ENCODE measurements around the gene ACP4.
"Not testable (repeated sequence)": the region's sequence is repeated elsewhere in the genome, so short reads cannot be mapped to it uniquely, and the experiment has no call there.

Gene ACP4

DNA sequence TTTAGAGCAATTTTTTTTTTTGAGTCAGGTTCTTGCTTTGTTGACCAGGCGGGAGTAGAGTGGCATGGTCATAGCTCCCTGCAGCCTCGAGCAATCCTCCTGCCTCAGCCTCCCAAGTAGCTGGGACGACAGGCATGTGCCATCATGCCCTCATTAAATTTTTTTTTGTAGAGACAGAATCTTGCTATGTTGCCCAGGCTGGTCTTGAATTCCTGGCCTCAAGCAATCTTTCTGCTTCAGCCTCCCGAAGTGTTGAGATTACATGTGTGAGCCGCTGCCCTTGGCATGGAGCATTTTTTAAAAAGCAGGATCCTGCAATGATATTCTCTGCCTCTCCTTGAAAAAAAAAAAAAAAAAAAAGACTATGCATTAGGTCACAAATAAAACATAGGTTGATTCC is 14.1 kb upstream of the ACP4 start:
- DNase-seq (ENCODE audit: low read depth) = no peak

DNA sequence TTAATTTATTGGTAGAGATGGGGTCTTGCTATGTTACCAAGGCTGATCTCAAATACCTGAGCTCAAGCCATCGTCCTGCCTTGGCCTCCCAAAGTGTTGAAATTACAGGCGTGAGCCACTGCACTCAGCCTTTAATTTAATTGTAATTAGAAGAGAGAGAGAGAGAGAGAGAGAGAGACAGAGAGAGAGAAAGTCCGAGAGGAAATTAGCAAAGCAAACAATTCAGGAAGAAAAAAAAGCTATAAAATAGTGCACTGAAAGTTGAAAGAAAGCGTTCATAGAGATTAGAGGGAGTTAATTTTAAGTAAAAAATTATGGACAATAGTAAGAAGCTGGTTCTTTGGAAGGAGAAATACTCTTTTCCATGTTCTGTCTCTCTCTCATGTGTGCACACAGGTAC is 13.0 kb upstream of the ACP4 start:
- DNase-seq (ENCODE audit: low read depth) = no peak

DNA sequence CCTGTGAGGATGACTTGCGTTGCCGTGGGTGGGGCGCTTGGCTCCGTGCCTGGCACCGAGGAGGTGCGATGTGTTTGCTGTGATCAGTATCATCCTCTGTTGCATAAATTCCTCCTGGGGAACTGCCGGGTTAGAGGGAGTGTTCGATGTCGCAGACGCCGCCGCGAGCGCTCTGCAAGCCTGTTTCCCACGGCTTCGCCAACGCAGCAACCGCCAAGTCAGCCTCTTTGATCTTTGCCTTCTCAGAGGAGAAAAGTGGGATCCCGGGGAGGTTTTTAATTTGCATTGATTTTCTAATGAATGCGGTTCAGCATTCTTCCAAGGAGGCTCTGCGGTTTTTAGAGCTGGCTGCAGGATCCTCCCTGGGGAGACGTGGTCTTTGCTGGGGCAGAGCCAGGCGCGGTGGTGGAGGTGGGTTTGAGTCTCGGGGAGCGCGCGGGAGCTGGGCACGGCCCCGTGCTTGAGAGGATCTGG is 12.3 kb upstream of the ACP4 start:
- no peak for DNase-seq (ENCODE audit: low read depth)

DNA sequence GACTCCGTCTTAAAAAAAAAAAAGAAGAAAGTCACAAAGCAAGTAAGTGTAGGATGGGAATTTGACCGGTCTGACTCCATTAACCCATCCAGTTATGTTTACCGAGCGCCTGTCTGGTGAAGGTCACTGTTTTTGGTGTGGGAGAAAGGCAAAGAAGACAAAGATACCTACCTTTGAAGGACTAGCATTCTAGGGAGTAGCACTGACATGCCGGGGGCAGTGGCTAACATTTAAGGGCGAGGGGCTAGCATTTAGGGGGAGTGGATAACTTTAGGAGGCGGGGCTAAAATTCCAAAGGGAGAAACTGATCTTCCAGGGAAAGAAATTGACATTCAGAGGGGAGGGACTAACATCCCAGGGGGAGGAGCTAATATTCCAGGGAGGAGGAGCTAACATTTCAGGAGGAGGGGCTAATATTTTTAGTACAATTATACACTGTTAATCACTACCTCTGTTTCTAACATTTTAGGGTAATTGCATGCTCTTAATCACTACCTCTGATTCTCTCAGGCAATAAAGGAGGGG is 11.2 kb upstream of the ACP4 start:
- no peak for DNase-seq (ENCODE audit: low read depth)

DNA sequence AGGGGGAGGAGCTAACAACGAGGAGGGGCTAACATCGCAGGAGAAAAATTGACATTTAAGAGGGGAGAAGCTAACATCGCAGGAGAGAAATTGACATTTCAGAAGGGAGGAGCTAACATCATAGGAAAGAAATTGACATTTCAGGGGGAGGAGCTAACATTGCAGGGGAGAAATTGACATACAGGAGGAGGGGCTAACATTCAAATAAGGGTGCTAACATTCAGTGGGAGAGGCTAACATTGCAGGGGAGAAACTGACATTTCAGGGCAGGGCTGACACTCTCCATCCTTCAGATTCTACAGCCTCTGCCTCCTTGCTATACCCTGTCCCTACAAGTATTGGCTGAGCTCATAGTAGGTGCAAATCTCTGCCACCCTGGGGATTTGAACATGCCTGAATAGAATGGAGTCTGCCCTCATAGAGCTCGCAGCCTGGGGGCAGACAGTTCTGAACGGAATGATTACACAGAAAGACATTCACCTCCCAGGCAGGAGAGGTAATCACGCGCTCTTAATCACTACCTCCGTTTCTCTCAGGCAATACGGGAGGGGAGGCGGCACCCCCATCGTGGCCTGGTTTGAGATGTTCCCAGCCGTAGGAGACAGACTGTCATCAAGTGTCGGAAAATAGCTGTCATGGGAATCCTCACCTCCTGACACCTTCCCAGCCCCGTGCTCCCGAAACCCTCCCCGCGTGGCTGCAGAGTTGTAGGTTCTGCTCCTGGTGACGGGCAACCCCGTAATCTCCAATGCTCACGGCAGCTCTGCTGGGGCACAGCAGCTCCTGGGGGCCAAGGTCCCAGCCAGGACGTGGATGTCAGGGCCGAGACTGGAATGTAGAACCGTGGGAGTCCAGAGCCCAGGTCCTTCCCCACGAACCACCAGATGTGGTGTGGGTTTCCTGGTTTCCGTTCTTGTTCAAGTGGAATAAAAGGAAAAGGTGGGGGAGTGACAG is 10.4 kb upstream of the ACP4 start:
- DNase-seq (ENCODE audit: low read depth) = no peak

DNA sequence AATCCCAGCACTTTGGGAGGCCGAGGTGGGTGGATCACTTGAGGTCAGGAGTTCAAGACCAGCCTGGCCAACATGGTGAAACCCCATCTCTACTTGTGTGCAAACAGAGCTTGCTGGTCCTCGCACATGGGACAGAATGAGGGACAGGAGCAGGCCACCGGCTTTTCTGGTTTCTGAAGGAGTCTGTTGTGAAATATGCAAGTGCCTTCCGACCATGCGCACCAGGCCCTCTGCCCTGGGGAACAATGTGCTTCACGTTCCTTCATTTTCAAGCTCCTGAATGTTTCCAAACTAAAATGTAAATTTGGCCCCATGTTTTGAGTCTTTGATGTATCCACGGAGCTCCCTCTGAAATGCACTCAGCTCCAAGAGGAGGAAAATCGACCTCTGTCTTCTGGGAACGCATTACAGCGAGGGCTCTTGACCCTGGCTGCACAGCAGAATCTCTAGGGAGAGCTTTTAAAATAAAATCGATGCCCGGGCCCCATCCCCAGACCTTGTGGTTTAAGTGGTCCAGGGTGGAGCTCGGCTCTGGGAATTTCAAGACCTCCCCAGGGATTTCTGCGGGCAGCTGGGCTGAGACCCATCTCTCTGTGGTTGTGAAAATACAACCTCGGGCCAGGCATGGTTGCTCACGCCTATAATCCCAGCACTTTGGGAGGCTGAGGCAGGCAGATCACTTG is 9.3 kb upstream of the ACP4 start:
- no peak for DNase-seq (ENCODE audit: low read depth)

DNA sequence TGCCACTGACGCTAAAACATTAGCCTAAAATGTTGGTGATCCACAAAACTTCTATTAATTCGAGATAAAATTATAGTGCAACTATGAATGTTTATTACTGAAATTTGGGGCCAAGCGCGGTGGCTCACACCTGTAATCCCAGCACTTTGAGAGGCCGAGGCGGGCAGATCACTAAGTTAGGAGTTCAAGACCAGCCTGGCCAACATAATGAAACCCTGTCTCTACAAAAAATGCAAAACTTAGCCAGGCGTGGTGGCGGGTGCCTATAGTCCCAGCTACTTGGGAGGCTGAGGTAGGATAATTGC is 6.4 kb upstream of the ACP4 start:
- not testable (repeated sequence) for DNase-seq (ENCODE audit: low read depth)

DNA sequence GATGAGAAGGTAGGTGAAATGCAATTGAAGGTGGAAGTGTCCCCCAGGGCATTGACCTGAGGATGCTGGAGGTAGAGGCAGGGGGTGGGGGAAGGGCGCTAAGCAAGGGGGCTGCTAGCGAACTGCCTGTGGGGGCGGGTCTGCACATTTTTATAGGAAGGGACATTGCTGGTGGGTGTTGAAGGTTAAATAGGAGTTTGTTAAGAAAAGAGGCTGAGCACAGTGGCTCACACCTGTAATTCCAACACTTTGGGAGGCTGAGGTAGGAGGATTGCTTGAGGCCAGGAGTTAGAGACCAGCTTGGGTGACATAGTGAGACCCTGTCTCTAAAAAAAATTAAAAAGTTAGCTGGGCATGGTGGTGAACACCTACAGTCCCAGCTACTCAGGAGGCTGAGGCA is 5.5 kb upstream of the ACP4 start:
- no peak for DNase-seq (ENCODE audit: low read depth)

DNA sequence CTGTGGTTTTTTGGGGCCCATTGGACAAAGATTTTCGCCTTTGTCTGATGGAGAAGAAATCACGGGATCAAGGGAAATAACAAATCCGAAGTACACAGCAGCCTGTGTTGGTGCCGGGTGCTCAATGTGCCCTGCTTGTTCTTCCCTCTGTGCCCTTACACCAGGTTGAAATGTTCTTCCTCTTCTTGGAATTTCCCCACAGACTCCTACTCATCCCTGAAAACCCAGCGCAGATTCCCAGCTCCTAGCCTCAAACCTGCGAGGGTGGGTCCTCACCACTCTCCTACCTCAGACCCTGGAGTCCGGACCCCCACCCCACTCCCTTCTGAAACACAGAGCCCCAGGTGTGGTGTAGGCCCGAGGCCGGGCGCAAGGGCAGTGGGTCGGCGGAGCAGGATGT is 4.9 kb upstream of the ACP4 start:
- DNase-seq (ENCODE audit: low read depth) = no peak

DNA sequence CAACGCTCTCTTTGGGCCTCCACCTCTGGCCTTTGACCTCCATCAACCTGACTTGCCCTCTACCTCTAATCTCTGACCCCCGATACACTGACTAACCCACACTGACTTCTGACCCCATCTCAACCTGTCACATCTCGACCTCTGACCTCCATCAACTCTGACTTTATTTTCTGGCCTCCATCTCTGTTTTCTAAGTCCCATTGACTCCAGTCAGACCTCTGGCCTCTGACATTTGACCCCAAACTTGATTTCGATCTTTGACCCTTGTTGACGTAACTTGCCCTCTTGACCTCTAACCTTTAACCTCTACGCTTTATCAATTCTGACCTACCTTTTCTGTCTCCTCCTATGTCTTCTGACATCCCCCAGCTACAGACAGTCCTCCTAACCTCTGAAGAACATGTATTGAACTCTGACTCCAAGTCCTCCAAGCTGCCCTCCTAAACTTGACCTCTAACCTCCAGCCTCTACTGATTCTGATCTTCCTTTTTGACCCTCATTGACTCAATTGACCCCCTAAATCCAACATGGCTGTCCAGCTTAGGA is 780 bp downstream of the ACP4 start:
- no peak for DNase-seq (ENCODE audit: low read depth)

DNA sequence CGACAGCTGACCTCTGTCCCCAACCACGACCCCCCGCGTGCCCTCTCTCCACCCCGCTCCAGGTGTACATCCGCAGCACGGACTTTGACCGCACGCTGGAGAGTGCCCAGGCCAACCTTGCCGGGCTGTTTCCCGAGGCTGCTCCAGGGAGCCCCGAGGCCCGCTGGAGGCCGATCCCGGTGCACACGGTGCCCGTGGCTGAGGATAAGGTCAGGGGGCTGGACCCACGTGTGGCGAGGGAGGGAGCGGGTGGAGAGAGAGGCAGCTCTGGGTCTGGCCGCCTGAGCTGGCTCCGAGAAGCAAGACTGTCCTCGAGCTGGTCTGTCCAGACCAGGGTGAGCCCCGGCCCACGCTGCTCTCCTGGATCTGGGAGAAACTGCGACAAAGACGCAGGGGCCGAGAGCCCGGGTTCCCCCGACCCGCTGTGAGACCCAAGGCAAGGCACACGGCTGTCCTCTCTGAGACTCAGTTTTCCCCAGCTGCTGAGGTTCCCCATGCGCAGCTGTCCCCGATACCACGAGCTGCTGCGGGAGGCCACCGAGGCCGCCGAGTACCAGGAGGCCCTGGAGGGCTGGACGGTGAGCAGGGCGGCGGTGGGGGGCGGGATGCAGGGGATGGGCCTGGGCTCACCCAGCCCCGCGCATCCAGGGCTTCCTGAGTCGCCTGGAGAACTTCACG is 1.5 kb downstream of the ACP4 start:
- no peak for DNase-seq (ENCODE audit: low read depth)

DNA sequence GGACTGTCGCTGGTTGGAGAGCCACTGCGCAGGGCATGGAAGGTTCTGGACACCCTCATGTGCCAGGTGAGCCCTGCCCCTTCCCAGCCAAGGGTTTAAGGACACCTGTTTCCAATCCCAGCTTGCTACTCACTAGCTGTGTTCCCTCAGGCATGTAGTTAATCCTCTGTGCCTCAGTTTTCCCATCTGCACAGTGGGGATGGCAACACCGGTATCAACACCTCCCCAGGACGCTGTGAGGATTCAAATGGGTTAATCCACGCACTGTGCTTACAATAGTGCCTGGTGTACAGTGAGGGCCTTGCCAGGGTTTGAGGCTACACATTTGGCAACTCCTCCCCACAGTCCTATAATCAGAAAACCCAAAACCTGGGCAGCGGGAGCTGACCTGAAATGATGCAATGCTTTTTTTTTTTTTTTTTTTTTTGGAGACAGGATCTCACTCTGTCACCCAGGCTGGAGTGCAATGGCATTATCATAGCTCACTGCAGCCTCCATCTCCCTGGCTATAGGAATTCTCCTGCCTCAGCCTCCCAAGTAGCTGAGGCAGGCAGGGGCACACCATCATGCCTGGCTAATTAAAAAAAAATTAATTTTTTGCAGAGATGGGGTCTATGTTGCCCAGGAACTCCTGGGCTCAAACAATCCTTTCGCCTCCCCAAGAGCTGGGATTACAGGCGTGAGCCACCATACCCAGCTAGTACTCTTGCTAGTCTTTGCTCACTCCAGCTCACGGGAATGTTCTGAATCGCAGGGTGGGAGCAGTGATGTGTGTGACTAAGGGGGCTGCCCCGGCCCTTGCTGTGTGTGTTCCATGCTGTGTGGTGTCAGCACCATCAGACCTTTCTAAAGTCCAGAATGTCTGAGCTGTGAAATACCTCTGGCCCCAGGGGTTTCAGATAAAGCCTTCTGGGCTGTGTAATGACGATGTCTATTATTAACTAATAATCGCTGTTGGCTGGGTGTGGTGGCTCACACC is 2.3 kb downstream of the ACP4 start:
- DNase-seq (ENCODE audit: low read depth) = no peak

DNA sequence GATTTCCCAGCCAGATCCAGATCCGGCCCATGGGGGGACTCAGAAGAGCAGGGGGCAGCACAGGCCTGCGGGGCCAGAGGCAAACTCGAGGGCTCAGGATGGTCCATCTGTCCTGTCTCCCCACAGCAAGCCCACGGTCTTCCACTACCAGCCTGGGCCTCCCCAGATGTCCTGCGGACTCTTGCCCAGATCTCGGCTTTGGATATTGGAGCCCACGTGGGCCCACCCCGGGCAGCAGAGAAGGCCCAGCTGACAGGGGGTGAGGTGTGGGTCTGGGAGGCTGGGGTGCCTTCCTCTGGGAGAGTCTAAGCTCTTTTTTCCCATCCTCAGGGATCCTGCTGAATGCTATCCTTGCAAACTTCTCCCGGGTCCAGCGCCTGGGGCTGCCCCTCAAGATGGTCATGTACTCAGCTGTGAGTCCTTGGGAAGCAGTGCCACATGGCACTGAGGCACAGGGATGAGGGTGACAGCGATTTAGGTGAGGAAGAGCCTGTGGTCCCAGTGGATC is 3.4 kb downstream of the ACP4 start:
- no peak for DNase-seq (ENCODE audit: low read depth)

DNA sequence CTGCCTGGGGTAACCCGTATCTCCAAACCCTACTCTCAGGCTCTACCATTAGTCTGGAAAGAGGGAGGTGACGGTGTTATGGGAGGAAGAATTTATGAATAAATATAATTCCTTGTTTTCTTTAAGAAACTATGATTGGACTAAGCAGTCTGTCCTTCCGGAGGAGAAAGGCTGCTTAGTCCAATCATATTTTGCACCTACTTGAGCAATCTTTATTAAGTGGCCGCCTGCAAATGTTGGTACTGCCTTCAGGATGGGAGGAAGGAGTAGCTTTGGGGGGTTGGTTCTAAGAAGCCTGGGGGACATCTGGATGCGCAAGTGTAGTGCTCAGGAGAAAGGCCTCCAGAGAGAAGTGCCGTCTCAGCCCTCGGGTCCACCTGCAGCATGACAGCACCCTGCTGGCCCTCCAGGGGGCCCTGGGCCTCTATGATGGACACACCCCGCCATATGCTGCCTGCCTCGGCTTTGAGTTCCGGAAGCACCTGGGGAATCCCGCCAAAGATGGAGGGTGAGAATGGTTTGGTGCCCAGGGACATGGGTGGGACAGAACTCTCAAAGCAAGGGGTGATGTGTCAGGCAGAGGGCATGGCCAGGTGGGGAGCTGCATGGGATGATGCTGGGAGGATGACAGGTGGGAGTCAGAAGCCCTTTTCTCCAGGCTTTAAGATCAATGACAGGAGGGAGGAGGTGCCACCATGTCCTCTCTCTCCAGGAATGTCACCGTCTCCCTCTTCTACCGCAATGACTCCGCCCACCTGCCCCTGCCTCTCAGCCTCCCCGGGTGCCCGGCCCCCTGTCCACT is 4.1 kb downstream of the ACP4 start:
- DNase-seq (ENCODE audit: low read depth) = no peak

DNA sequence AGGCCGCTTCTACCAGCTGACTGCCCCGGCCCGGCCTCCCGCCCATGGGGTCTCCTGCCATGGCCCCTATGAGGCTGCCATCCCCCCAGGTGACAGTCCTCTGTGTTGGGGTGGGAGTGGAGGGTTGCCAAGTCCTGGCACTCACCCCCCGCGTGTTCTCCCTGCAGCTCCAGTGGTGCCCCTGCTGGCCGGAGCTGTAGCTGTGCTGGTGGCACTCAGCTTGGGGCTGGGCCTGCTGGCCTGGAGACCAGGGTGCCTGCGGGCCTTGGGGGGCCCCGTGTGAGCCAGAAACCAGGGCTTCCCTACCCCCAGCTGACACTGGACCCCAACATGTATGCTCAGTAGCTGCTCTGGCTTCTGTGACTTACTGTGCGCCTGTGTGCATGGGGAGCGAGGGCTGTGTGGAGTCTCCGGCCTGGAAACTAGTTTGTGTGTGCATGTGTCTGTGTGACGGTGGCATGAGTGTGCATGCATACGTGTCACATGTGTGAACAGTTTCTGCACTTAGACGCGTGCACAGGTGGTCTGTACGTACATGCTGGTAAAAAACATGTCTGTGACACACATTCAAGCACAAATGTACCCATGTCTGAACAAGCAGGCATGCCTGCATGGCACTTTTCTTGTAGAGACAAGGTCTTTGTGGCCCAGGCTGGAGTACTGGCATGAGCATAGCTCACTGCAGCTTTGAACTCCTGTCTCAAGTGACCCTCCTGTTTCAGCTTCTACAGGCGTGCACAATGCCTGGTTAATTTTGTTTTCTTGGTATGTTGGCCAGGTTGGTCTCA is 4.9 kb downstream of the ACP4 start:
- DNase-seq (ENCODE audit: low read depth) = no peak

DNA sequence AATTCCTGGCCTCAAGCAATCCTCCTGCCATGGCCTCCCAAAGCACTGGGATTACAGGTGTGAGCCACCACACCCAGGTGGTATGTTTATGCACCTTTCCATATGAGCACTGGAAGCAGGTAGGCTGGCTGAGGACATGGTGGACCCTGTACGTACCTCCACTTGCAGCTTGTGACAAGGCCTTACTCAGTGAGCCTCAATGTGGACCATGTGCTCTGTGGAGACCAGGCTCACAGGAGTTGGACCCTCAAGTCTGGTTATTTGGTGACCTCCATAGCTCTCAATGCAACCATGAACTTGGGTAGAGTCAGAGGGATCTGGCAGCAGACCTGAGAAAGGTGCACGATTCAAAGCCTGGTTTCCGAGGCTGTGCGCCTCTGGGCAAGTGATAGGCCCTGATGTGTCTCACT is 5.5 kb downstream of the ACP4 start:
- DNase-seq (ENCODE audit: low read depth) = no peak

DNA sequence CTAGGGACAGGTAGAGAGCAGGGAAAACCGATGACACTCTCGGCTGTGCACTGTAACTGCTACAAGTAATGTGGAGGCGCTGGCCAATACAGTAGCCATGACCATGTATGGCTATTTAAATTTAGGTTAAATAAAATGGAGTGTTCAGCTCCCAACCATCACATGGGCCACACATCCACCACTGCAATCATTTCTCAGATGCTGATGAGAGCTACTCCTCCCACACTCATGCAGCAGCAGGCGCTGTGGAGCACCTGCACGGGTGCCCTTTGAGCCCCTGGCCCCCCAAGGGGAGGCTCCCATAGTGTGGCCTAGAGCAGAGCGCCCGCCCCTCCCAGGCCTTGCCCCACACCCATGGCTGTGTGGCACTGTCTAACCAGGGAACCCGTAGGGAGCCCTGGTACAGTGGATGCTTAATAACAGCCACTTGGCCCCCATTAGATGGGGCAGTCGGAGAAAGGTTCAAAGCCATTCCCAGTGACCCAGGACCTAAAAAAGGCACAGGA is 6.0 kb downstream of the ACP4 start:
- no peak for DNase-seq (ENCODE audit: low read depth)

DNA sequence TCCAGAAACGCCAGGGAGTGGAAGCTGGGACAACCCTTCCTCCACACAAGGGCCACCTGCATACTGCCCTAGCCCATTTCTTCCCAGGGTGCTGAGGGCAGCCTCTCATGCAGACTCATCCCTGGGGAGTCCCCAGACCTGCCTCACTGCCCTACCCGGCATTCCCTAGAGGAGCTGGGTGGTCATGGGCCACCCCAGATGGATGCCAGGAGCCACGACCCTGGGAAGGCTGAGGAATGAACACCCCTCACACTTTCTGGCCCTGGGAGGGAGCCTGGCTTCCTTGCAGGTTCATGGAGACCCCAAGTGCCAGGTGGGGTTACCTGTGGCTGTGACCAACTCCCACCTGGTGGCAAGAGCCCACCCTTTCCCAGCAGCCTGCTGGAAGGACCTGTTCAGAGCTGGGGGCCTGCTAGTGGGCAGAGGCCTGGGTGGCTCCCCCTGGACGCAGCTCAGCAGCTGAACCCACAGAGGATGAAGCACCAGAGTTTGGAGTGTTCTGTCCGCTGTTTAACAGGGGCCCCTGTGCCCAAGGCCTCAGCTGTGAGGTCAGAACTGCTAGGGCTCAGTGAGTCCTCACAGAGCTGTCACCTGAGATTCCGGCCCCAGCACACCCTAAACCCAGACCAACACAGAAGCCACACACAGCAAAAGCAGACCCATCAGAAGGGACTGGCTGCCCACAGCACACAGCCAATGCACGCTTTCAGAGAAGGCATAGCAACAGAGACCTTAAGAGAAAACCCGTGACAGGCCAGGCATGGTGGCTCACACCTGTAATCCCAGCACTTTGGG is 6.6 kb downstream of the ACP4 start:
- no peak for DNase-seq (ENCODE audit: low read depth)

All from stimulated activated CD4-positive, alpha-beta T cell treated with anti-CD3 and anti-CD28 coated beads, Interleukin-2, amount 100 ng/mL, for 4 hours (primary cell).